ENCODE measurements around the gene ZNF777.

Gene ZNF777

GRCh38 chr7:149477494-149478443, 16.9 kb upstream of the ZNF777 start:
- no peak for TF ChIP-seq CTCF (IDR thresholded peaks at IDR 0.05; ENCODE audit: low read depth, low read length)
- no peak for DNase-seq (ENCODE audit: low read depth, low spot score)
- no peak overlapping the region for H3K4me3 ChIP-seq (ENCODE audit: low read depth, low read length)
- in situ Hi-C loops (cut with HindIII; ENCODE audit: low sequenced_read_pairs) = no loop called here

GRCh38 chr7:149476791-149477190, 15.9 kb upstream of the ZNF777 start:
- no peak overlapping the region for H3K4me3 ChIP-seq (ENCODE audit: low read depth, low read length)
- TF ChIP-seq CTCF (IDR thresholded peaks at IDR 0.05; ENCODE audit: low read depth, low read length) = no peak
- in situ Hi-C loops (cut with HindIII; ENCODE audit: low sequenced_read_pairs) = no loop called here
- DNase-seq (ENCODE audit: low read depth, low spot score) = no peak

- H3K4me3 ChIP-seq (ENCODE audit: low read depth, low read length) = no peak overlapping the region
- no peak for TF ChIP-seq CTCF (IDR thresholded peaks at IDR 0.05; ENCODE audit: low read depth, low read length)
- DNase-seq (ENCODE audit: low read depth, low spot score) = no peak
- in situ Hi-C loops (cut with HindIII; ENCODE audit: low sequenced_read_pairs) = no loop called here
Measured at GRCh38 chr7:149475121-149476045, 14.5 kb upstream of the ZNF777 start.

- TF ChIP-seq CTCF (IDR thresholded peaks at IDR 0.05; ENCODE audit: low read depth, low read length) = no peak
- no peak overlapping the region for H3K4me3 ChIP-seq (ENCODE audit: low read depth, low read length)
- no peak for DNase-seq (ENCODE audit: low read depth, low spot score)
- in situ Hi-C loops (cut with HindIII; ENCODE audit: low sequenced_read_pairs) = no loop called here
Measured at GRCh38 chr7:149474309-149475120, 13.7 kb upstream of the ZNF777 start.

- DNase-seq (ENCODE audit: low read depth, low spot score) = no peak
- no peak for TF ChIP-seq CTCF (IDR thresholded peaks at IDR 0.05; ENCODE audit: low read depth, low read length)
- in situ Hi-C loops (cut with HindIII; ENCODE audit: low sequenced_read_pairs) = no loop called here
- no peak overlapping the region for H3K4me3 ChIP-seq (ENCODE audit: low read depth, low read length)
Measured at GRCh38 chr7:149473251-149473650, 12.4 kb upstream of the ZNF777 start.
